ENCODE data around the gene FRMPD2. TPM values are rescaled to one million over a fixed set of nuclear protein-coding genes. Genes with fewer than 3 reads are reported as not detected.
A peak's percentile ranks its signal among the peaks of the same experiment; 100 is the strongest.

FRMPD2 gene
- total RNA-seq, 1 donor from 2014 or later, result 1.6 TPM

DNA sequence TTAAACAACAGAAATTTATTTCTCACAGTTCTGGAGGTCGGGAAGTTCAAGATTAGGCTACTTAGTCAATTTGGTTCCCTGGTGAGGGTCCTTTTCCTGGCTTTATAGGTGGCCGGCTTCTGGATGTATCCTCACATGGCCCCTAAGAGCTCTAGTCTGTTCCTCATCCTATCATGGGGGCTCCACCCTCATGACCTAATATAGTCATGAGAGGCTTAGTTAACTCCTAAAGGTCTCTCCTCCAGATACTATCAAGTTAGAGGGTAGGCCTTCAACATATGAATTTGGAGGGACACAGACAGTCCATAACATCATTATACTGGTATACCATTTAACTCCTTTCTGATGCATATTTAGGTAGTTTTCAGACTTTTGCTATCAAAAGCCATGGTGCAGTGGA, 39.6 kb upstream of the FRMPD2 start:
- Mint-ChIP-seq H3K9me3 (ENCODE audit: unreplicated experiment) (peaks cover 1% of the 10 kb centered on the region), H3K4me3 (ENCODE audit: unreplicated experiment) (no peak overlapping the region), H3K27ac (ENCODE audit: unreplicated experiment) (no peak overlapping the region), H3K4me1 (ENCODE audit: low read depth, unreplicated experiment) (peaks cover 15% of the 10 kb centered on the region), H3K27me3 (ENCODE audit: unreplicated experiment) (peaks cover 2% of the 10 kb centered on the region), H3K36me3 (ENCODE audit: unreplicated experiment) (no peaks in the 10 kb centered on the region)
- no peak for DNase-seq
- TF ChIP-seq, protein P1, sequence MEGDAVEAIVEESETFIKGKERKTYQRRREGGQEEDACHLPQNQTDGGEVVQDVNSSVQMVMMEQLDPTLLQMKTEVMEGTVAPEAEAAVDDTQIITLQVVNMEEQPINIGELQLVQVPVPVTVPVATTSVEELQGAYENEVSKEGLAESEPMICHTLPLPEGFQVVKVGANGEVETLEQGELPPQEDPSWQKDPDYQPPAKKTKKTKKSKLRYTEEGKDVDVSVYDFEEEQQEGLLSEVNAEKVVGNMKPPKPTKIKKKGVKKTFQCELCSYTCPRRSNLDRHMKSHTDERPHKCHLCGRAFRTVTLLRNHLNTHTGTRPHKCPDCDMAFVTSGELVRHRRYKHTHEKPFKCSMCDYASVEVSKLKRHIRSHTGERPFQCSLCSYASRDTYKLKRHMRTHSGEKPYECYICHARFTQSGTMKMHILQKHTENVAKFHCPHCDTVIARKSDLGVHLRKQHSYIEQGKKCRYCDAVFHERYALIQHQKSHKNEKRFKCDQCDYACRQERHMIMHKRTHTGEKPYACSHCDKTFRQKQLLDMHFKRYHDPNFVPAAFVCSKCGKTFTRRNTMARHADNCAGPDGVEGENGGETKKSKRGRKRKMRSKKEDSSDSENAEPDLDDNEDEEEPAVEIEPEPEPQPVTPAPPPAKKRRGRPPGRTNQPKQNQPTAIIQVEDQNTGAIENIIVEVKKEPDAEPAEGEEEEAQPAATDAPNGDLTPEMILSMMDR (IDR thresholded peaks at IDR 0.05; ENCODE audit: partially characterized antibody, unreplicated experiment), result no peak

GRCh38 chr10:48309711-48310226, 35.3 kb upstream of the FRMPD2 start:
- H3K4me1 Mint-ChIP-seq (ENCODE audit: low read depth, unreplicated experiment), result peaks cover 12% of the 10 kb centered on the region
- peaks cover 13% of the 10 kb centered on the region for H3K27me3 Mint-ChIP-seq (ENCODE audit: unreplicated experiment)
- TF ChIP-seq, protein P1 (IDR thresholded peaks at IDR 0.05; ENCODE audit: partially characterized antibody, unreplicated experiment), result no peak
- H3K4me3 Mint-ChIP-seq (ENCODE audit: unreplicated experiment), result peak overlapping the region; percentile 37
- H3K27ac Mint-ChIP-seq (ENCODE audit: unreplicated experiment), result peak overlapping the region; percentile 69
- peaks cover 13% of the 10 kb centered on the region for H3K9me3 Mint-ChIP-seq (ENCODE audit: unreplicated experiment)
- no peak for DNase-seq
- no peaks in the 10 kb centered on the region for H3K36me3 Mint-ChIP-seq (ENCODE audit: unreplicated experiment)

DNA sequence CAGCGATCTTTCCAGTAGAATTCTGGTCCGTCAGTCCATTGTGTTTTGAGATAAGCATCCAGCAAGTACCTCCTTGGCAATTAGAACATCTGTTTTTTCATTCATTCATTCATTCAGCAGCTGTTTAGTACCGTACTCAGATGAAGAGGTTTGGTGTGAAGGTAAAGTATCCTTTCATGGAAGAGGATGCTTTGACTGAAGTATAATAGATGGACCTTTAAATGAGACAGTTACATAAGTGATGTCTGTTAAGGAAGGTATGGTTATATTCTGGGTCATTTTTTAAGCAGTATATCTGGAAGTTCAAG, 33.2 kb upstream of the FRMPD2 start:
- peaks cover 11% of the 10 kb centered on the region for H3K27me3 Mint-ChIP-seq (ENCODE audit: unreplicated experiment)
- peaks cover 9% of the 10 kb centered on the region for H3K4me1 Mint-ChIP-seq (ENCODE audit: low read depth, unreplicated experiment)
- H3K36me3 Mint-ChIP-seq (ENCODE audit: unreplicated experiment), result no peaks in the 10 kb centered on the region
- peak overlapping the region; percentile 98 for H3K27ac Mint-ChIP-seq (ENCODE audit: unreplicated experiment)
- TF ChIP-seq, protein P1 (IDR thresholded peaks at IDR 0.05; ENCODE audit: partially characterized antibody, unreplicated experiment), result no peak
- no peak for DNase-seq
- H3K4me3 Mint-ChIP-seq (ENCODE audit: unreplicated experiment), result peak overlapping the region; percentile 95
- peaks cover 13% of the 10 kb centered on the region for H3K9me3 Mint-ChIP-seq (ENCODE audit: unreplicated experiment)

- peaks cover 11% of the 10 kb centered on the region for H3K27me3 Mint-ChIP-seq (ENCODE audit: unreplicated experiment)
- peaks cover 7% of the 10 kb centered on the region for H3K4me1 Mint-ChIP-seq (ENCODE audit: low read depth, unreplicated experiment)
- no peaks in the 10 kb centered on the region for H3K36me3 Mint-ChIP-seq (ENCODE audit: unreplicated experiment)
- peak; percentile 81 for DNase-seq
- TF ChIP-seq, protein P1 (IDR thresholded peaks at IDR 0.05; ENCODE audit: partially characterized antibody, unreplicated experiment), result no peak
- H3K27ac Mint-ChIP-seq (ENCODE audit: unreplicated experiment), result peak overlapping the region; percentile 98
- H3K4me3 Mint-ChIP-seq (ENCODE audit: unreplicated experiment), result peak overlapping the region; percentile 95
- H3K9me3 Mint-ChIP-seq (ENCODE audit: unreplicated experiment), result peaks cover 13% of the 10 kb centered on the region
Measured at GRCh38 chr10:48306870-48307710, 32.6 kb upstream of the FRMPD2 start.

DNA sequence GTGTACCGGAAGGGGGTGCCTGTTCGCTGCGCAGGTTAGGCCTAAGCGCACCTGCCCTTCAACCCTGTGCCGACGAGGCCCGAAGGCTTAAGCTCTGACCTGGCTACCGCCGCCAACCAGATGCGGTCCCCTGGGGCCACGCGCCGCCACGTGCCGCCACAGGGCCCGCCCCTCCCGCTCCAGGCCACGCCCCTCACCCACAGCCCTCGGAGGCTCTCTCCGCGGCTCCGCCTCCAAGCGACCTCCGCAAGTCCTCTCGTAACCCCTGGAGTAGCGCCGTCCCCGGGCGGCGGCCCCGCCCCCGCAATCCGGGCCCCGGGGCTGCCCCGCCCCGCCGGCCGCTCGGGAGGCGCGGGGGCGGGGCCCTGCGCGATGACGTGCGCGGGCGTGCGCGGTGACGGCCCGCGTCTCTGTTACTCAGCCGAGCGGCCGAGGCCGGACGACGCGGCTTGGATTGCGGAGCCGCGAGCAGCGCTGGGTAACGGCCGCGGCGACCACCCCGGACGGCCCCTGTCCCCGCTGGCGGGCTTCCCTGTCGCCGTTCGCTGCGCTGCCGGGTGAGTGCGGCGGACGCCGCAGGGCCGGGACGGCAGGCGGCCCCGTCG, 31.9 kb upstream of the FRMPD2 start, which contains the start of gene MAPK8:
MAPK8 (plus strand) TSS at position 413 of the 605 bp plus-strand sequence. CDS start 94,984 bp downstream, outside the sequence.
- TF ChIP-seq, protein P1 (IDR thresholded peaks at IDR 0.05; ENCODE audit: partially characterized antibody, unreplicated experiment), result no peak
- Mint-ChIP-seq H3K9me3 (ENCODE audit: unreplicated experiment) (peaks cover 18% of the 10 kb centered on the region), H3K36me3 (ENCODE audit: unreplicated experiment) (peaks cover 5% of the 10 kb centered on the region), H3K4me1 (ENCODE audit: low read depth, unreplicated experiment) (peaks cover 6% of the 10 kb centered on the region), H3K27ac (ENCODE audit: unreplicated experiment) (peak within 1 kb of the TSS; percentile 98), H3K4me3 (ENCODE audit: unreplicated experiment) (peak within 1 kb of the TSS; percentile 95), H3K27me3 (ENCODE audit: unreplicated experiment) (peaks cover 11% of the 10 kb centered on the region)
- peak; percentile 96 for DNase-seq

Data from glutamatergic neuron (in vitro differentiated cells).